Pancreas (tissue), 10 donors: ENCODE measurements around the gene ALKBH7. TPM values are rescaled to one million over a fixed set of nuclear protein-coding genes. Genes with fewer than 3 reads are reported as not detected.
A peak's percentile ranks its signal among the peaks of the same experiment; 100 is the strongest.

Experiments used
- ATAC-seq, 4 donors: fragments of 200-7000 bp; cut with Tn5 transposase; one replicate each; pipeline versions ENCODE4 v1.8.0 to v1.9.1; 2020; ENCODE audit warnings: mild to moderate bottlenecking in 4 of 4, moderate library complexity in 4 of 4
- DNase-seq, 6 donors: peaks; one replicate each; pipeline ENCODE4 v3.0.0-alpha.2; 2020
- FAIRE-seq: peaks from 2 replicates; lab custom pipeline; 2012; peaks lifted over from hg19 to GRCh38; lab: Jason Lieb, UNC
- H3K27ac ChIP-seq, 4 donors: fragments of 200-600 bp; sonication (generic); 1 replicate in 3 of 4; 2 replicates in 1 of 4; pipeline versions ENCODE4 v1.5.0 to v1.8.0; 2020
- H3K27me3 ChIP-seq, 4 donors: fragments of 200-600 bp; one replicate each; pipeline ENCODE4 v1.8.0; 2021
- H3K36me3 ChIP-seq, 3 donors: fragments of 200-600 bp; sonication (generic) in 1 of 3; one replicate each; pipeline versions ENCODE4 v1.5.0 to v1.8.0; 2020 to 2021
- H3K4me1 ChIP-seq, 3 donors: fragments of 200-600 bp; one replicate each; pipeline ENCODE4 v1.8.0; 2021
- H3K4me3 ChIP-seq, 4 donors: fragments of 200-600 bp; sonication (generic) in 2 of 4; one replicate each; pipeline versions ENCODE4 v1.5.0 to v1.8.0; 2020 to 2021
- H3K9me3 ChIP-seq, 4 donors: fragments of 200-600 bp; one replicate each; pipeline ENCODE4 v1.8.0; 2021
- CTCF ChIP-seq, 4 donors: fragments of 200-600 bp; sonication (generic) in 3 of 4; IDR thresholded peaks; one replicate each; pipeline versions ENCODE4 v1.5.0 to v1.8.0; 2021; ENCODE audit warnings: antibody characterized with exemption in 4 of 4
- WGBS, 2 donors: extraction: QIAGEN DNeasy Blood & Tissue Kit; methylation state at CpG; one replicate each; pipeline ENCODE4 v1.1.7; 2013; 5-methylcytosine and 5-hydroxymethylcytosine counted together
- intact Hi-C, 3 donors: fragments of 100-400 bp; cut with DNase I; formaldehyde crosslinking; loops; one replicate each; pipeline versions ENCODE4 v1.11.1 to v1.14.2; 2022
- polyA plus RNA-seq, 2 donors: library from polyadenylated mRNA; stranded (reverse); fragments of 200-250 nt; gene quantifications; one replicate each; pipeline ENCODE4 v1.2.3, GENCODE V29; 2013
- total RNA-seq, 6 donors: library from RNA; stranded (reverse); fragmentation: NEBNext Ultra II Directional in 4 of 6; extraction: Animal tissue kit (Norgen Biotek cat#: 25700) in 4 of 6; gene quantifications; one replicate each; pipeline versions ENCODE4 v1.2.1 to v1.2.4, GENCODE V29; 2021 to 2023
- donor health status: healthy with polysubstance abuse.
- donor health status: DM: no; HTN: no; CAD: no; lungs with moderate emphysema.
- donor health status: DM: no; HTN: no; CAD: no.
- donor health status: control.
- donor health status: control.
- donor health status: Bipolar disorder and iron deficiency.
- donor health status: DM: yes; HTN: yes; CAD: no.
- donor health status: DM: no; HTN: no; CAD: no.
- donor health status: DM: no; HTN: no; CAD: no.
- donor health status: DM: yes; HTN: yes; CAD: no.

The ALKBH7 gene
- total and polyA plus RNA-seq, 8 donors: 29.3 to 69.4 (median 53.4) TPM

- Histone ChIP-seq H3K27ac (no peak overlapping the region), H3K4me1 (peaks cover 0 to 6% (median 6%) of the 10 kb centered on the region in 3 donors), H3K9me3 (no peaks in the 10 kb centered on the region), H3K36me3 (peaks cover 2 to 37% (median 10%) of the 10 kb centered on the region in 3 donors), H3K4me3 (no peak overlapping the region), H3K27me3 (no peaks in the 10 kb centered on the region)
- 95 to 98% methylated on average over 21 of the region's 21 CpGs for WGBS, 2 donors
- intact Hi-C loops: no loop called here
- ATAC-seq (no peak), FAIRE-seq (no peak), DNase-seq (peak in 1 of 6 donors; percentile 70)
- no peak for TF ChIP-seq CTCF (IDR thresholded peaks at IDR 0.05)
Observed at GRCh38 chr19:6364353-6364752, 8.2 kb upstream of the ALKBH7 start.

- FAIRE-seq (no peak), ATAC-seq (peak; percentile 81 to 91 (median 84)), DNase-seq (peak; percentile 96 to 99 (median 98))
- H3K9me3 ChIP-seq: no peaks in the 10 kb centered on the region
- H3K4me1 ChIP-seq: peaks cover 0 to 4% (median 0%) of the 10 kb centered on the region in 3 donors
- 0 to 2% methylated on average over 31 to 53 of the region's 53 CpGs for WGBS, 2 donors
- intact Hi-C loops: no loop called here
- H3K4me3 ChIP-seq: peak overlapping the region; percentile 76 to 95 (median 84)
- H3K36me3 ChIP-seq: peaks cover 0 to 5% (median 0%) of the 10 kb centered on the region in 3 donors
- H3K27ac ChIP-seq: peak overlapping the region; percentile 92 to 97 (median 95)
- TF ChIP-seq CTCF (IDR thresholded peaks at IDR 0.05): no peak
- H3K27me3 ChIP-seq: no peaks in the 10 kb centered on the region
Observed at GRCh38 chr19:6373096-6373812, 660 bp downstream of the ALKBH7 start.

- no peak for ATAC-seq
- Histone ChIP-seq H3K27ac (peak overlapping the region in 2 of 4 donors; percentile 30 to 97), H3K36me3 (no peaks in the 10 kb centered on the region), H3K4me3 (peak overlapping the region in 2 of 4 donors; percentile 89 to 95), H3K27me3 (no peaks in the 10 kb centered on the region), H3K9me3 (no peaks in the 10 kb centered on the region), H3K4me1 (peaks cover 0 to 4% (median 0%) of the 10 kb centered on the region in 3 donors)
- intact Hi-C loops: no loop called here
- WGBS, 2 donors: 39 to 58% methylated on average over 5 of the region's 5 CpGs
- no peak for TF ChIP-seq CTCF (IDR thresholded peaks at IDR 0.05)
- no peak for FAIRE-seq
- DNase-seq: no peak
Observed at GRCh38 chr19:6373813-6374108, 1.2 kb downstream of the ALKBH7 start.

GRCh38 chr19:6374161-6374709, 1.6 kb downstream of the ALKBH7 start:
- Histone ChIP-seq H3K4me1 (peaks cover 0 to 4% (median 0%) of the 10 kb centered on the region in 3 donors), H3K27me3 (no peaks in the 10 kb centered on the region), H3K36me3 (peaks cover 0 to 3% (median 0%) of the 10 kb centered on the region in 3 donors), H3K4me3 (no peak overlapping the region), H3K9me3 (no peaks in the 10 kb centered on the region), H3K27ac (no peak overlapping the region)
- intact Hi-C loops: no loop called here
- FAIRE-seq (no peak), ATAC-seq (no peak), DNase-seq (peak in 4 of 6 donors; percentile 51 to 82 (median 62))
- no peak for TF ChIP-seq CTCF (IDR thresholded peaks at IDR 0.05)
- WGBS, 2 donors: 84% methylated on average over 29 of the region's 29 CpGs
